H1 (cell line): ENCODE data around the gene MGAT5. TPM values are rescaled to one million over a fixed set of nuclear protein-coding genes. Genes with fewer than 3 reads are reported as not detected.

Experiments used
- CTCF ChIA-PET: fragments of 300-600 bp; sonication (Branson Sonifier 250); formaldehyde crosslinking; loops from one replicate; lab custom pipeline; 2021; ENCODE audit not compliant: partially characterized antibody; lab: Charles Lee
- POLR2A ChIA-PET: fragments of 300-600 bp; sonication (Branson Sonifier 250); formaldehyde crosslinking; loops from one replicate; lab custom pipeline; 2021; ENCODE audit warnings: inconsistent platforms; ENCODE audit not compliant: partially characterized antibody; lab: Charles Lee
- DNase-seq, 2 experiments: peaks; one replicate each; pipeline versions ENCODE4 v3.0.0 to v3.0.0-alpha.2; 2010 to 2022; ENCODE audit warnings: low spot score in 2 of 2, low read depth in 1 of 2, mixed read lengths in 1 of 2
- FAIRE-seq: peaks from 2 replicates; lab custom pipeline; 2011; peaks lifted over from hg19 to GRCh38; lab: Jason Lieb, UNC
- H2AFZ ChIP-seq: 2 replicates; pipeline ENCODE4 v1.8.1; 2012; ENCODE audit warnings: low read length, inconsistent platforms
- H2AK5ac ChIP-seq: 2 replicates; pipeline ENCODE4 v1.6.1; 2013; ENCODE audit warnings: low read depth, low read length
- H2BK120ac ChIP-seq: replicated peaks from 2 replicates; pipeline ENCODE3; 2013; ENCODE audit warnings: low read depth, low read length, inconsistent platforms
- H2BK12ac ChIP-seq: 2 replicates; pipeline ENCODE4 v1.6.1; 2013; ENCODE audit warnings: low read depth, low read length
- H2BK15ac ChIP-seq: 2 replicates; pipeline ENCODE4 v1.6.1; 2013; ENCODE audit warnings: low read length
- H2BK20ac ChIP-seq: 2 replicates; pipeline ENCODE4 v1.6.1; 2013; ENCODE audit warnings: low read length
- H2BK5ac ChIP-seq: 2 replicates; pipeline ENCODE4 v1.6.1; 2013; ENCODE audit warnings: low read depth, low read length
- H3K14ac ChIP-seq: 2 replicates; pipeline ENCODE4 v1.6.1; 2013; ENCODE audit warnings: inconsistent platforms; ENCODE audit not compliant: insufficient read length
- H3K18ac ChIP-seq: 2 replicates; pipeline ENCODE4 v1.6.1; 2013; ENCODE audit warnings: low read length; ENCODE audit errors: extremely low read depth
- H3K23ac ChIP-seq: 2 replicates; pipeline ENCODE4 v1.6.1; 2013; ENCODE audit warnings: inconsistent platforms; ENCODE audit not compliant: insufficient read length
- H3K23me2 ChIP-seq: 2 replicates; pipeline ENCODE4 v1.6.1; 2013; ENCODE audit warnings: low read depth, low read length
- H3K27ac ChIP-seq: 2 replicates; pipeline ENCODE4 v1.6.1; 2011; ENCODE audit warnings: low read depth, low read length, inconsistent platforms
- H3K27me3 ChIP-seq, 4 experiments: replicated peaks in 1 of 4; 1 replicate in 1 of 4; 2 replicates in 3 of 4; pipeline versions ENCODE4 v1.6.1 to v1.8.1; 2011 to 2013; ENCODE audit warnings: low read length in 3 of 4, mild to moderate bottlenecking in 3 of 4, inconsistent platforms in 2 of 4, mixed read lengths in 2 of 4, moderate library complexity in 1 of 4; ENCODE audit not compliant: control insufficient read depth in 3 of 4, insufficient read depth in 3 of 4; ENCODE audit errors: extremely low read depth in 1 of 4
- H3K36me3 ChIP-seq, 4 experiments: 2 replicates each; pipeline versions ENCODE4 v1.6.1 to v1.8.1; 2011 to 2013; ENCODE audit warnings: mild to moderate bottlenecking in 4 of 4, low read length in 3 of 4, moderate library complexity in 2 of 4, control low read depth in 1 of 4, inconsistent platforms in 1 of 4; ENCODE audit not compliant: insufficient read depth in 4 of 4, control insufficient read depth in 2 of 4
- H3K4ac ChIP-seq: replicated peaks from 2 replicates; pipeline ENCODE3; 2013; ENCODE audit warnings: low read length, low read depth, mixed read lengths, inconsistent platforms; ENCODE audit not compliant: insufficient read length
- H3K4me1 ChIP-seq, 4 experiments: replicated peaks in 1 of 4; 1 replicate in 1 of 4; 2 replicates in 3 of 4; pipeline versions ENCODE4 v1.6.1 to v1.8.1; 2011 to 2013; ENCODE audit warnings: low read length in 3 of 4, inconsistent platforms in 2 of 4, mixed read lengths in 1 of 4; ENCODE audit not compliant: insufficient read depth in 4 of 4, control insufficient read depth in 3 of 4
- H3K4me2 ChIP-seq, 2 experiments: 2 replicates each; pipeline versions ENCODE4 v1.6.1 to v1.8.1; 2011 to 2013; ENCODE audit warnings: low read depth in 2 of 2, low read length in 2 of 2, control low read depth in 1 of 2, inconsistent platforms in 1 of 2, mild to moderate bottlenecking in 1 of 2; ENCODE audit not compliant: insufficient read depth in 1 of 2
- H3K4me3 ChIP-seq, 4 experiments: fragments of 200-600, 300-600 bp in 1 of 4; sonication (generic), shearing (Covaris generic), sonication (Bioruptor Twin) in 1 of 4; 2 replicates each; pipeline versions ENCODE4 v1.5.1 to v1.8.1; 2011 to 2016; ENCODE audit warnings: low read length in 4 of 4, low read depth in 3 of 4, control low read depth in 2 of 4, inconsistent platforms in 2 of 4, mild to moderate bottlenecking in 2 of 4, mixed read lengths in 1 of 4, moderate library complexity in 1 of 4; ENCODE audit not compliant: insufficient read depth in 2 of 4; ENCODE audit errors: extremely low read depth in 1 of 4
- H3K56ac ChIP-seq: replicated peaks from 2 replicates; pipeline ENCODE3; 2013; ENCODE audit warnings: low read depth, mild to moderate bottlenecking, mixed read lengths, low read length, inconsistent platforms; ENCODE audit not compliant: insufficient read length
- H3K79me1 ChIP-seq: 2 replicates; pipeline ENCODE4 v1.6.1; 2013; ENCODE audit warnings: low read depth, low read length, control low read depth
- H3K79me2 ChIP-seq, 2 experiments: 2 replicates each; pipeline versions ENCODE4 v1.6.1 to v1.8.1; 2012 to 2013; ENCODE audit warnings: low read length in 2 of 2, mild to moderate bottlenecking in 2 of 2, inconsistent platforms in 1 of 2; ENCODE audit not compliant: insufficient read depth in 2 of 2, control insufficient read depth in 1 of 2
- H3K9ac ChIP-seq, 4 experiments: replicated peaks in 1 of 4; 1 replicate in 1 of 4; 2 replicates in 3 of 4; pipeline versions ENCODE4 v1.6.1 to v1.8.1; 2011 to 2013; ENCODE audit warnings: low read depth in 3 of 4, low read length in 3 of 4, control low read depth in 2 of 4, mild to moderate bottlenecking in 2 of 4, moderate library complexity in 2 of 4, inconsistent platforms in 1 of 4; ENCODE audit errors: extremely low read depth in 1 of 4
- H3K9me3 ChIP-seq, 2 experiments: 2 replicates each; pipeline versions ENCODE4 v1.6.1 to v1.8.1; 2012 to 2013; ENCODE audit warnings: mild to moderate bottlenecking in 2 of 2, moderate library complexity in 2 of 2, control low read depth in 1 of 2, inconsistent platforms in 1 of 2, low read depth in 1 of 2, low read length in 1 of 2, mixed read lengths in 1 of 2; ENCODE audit not compliant: insufficient read depth in 2 of 2
- H4K20me1 ChIP-seq, 2 experiments: replicated peaks in 1 of 2; 2 replicates each; pipeline versions ENCODE3 to v1.8.1; 2011 to 2013; ENCODE audit warnings: inconsistent platforms in 2 of 2, low read length in 2 of 2, mild to moderate bottlenecking in 1 of 2; ENCODE audit not compliant: insufficient read depth in 2 of 2, control insufficient read depth in 1 of 2
- H4K5ac ChIP-seq: 2 replicates; pipeline ENCODE4 v1.6.1; 2013; ENCODE audit warnings: low read length, low read depth, mixed read lengths, inconsistent platforms; ENCODE audit not compliant: insufficient read length
- H4K8ac ChIP-seq: 2 replicates; pipeline ENCODE4 v1.8.0; 2013; ENCODE audit warnings: mild to moderate bottlenecking, moderate library complexity, low read length, inconsistent platforms; ENCODE audit not compliant: insufficient read depth; ENCODE audit errors: extremely low read depth
- H4K91ac ChIP-seq: replicated peaks from 2 replicates; pipeline ENCODE3; 2013; ENCODE audit warnings: low read length, mixed read lengths, inconsistent platforms; ENCODE audit not compliant: insufficient read length
- BRCA1 ChIP-seq: IDR thresholded peaks from 2 replicates; pipeline ENCODE4 v1.6.1; 2012; ENCODE audit warnings: low read depth, low read length, improper control_type of control experiment
- CEBPB ChIP-seq: IDR thresholded peaks from 2 replicates; pipeline ENCODE4 v1.6.1; 2012; ENCODE audit warnings: low read depth, low read length
- GTF2F1 ChIP-seq: IDR thresholded peaks from 2 replicates; pipeline ENCODE4 v1.6.1; 2012; ENCODE audit warnings: low read depth, low read length, improper control_type of control experiment, borderline replicate concordance
- KDM5A ChIP-seq: fragments of 200-600 bp; IDR thresholded peaks from 2 replicates; pipeline ENCODE4 v1.7.1; 2012; ENCODE audit warnings: mild to moderate bottlenecking, low read length, inconsistent platforms, mixed read lengths
- MAFK ChIP-seq: IDR thresholded peaks from 2 replicates; pipeline ENCODE4 v1.6.1; 2012; ENCODE audit warnings: low read depth, mild to moderate bottlenecking, improper control_type of control experiment, low read length
- RNF2 ChIP-seq: fragments of 200-900, 300-1000 bp; sonication (generic); IDR thresholded peaks from 2 replicates; pipeline ENCODE4 v1.7.1; 2016; ENCODE audit warnings: borderline replicate concordance, low read depth, mild to moderate bottlenecking, antibody characterized with exemption, low read length; ENCODE audit not compliant: poor library complexity, severe bottlenecking; ENCODE audit errors: missing control alignments
- SAP30 ChIP-seq: fragments of 300-600 bp; sonication (generic); IDR thresholded peaks from 2 replicates; pipeline ENCODE4 v1.7.1; 2012; ENCODE audit warnings: low read length, moderate library complexity, mild to moderate bottlenecking, inconsistent platforms; ENCODE audit not compliant: insufficient read depth, insufficient replicate concordance
- SIX5 ChIP-seq: IDR thresholded peaks from 2 replicates; pipeline ENCODE4 v1.6.1; 2011; ENCODE audit warnings: mild to moderate bottlenecking, low read depth, low read length
- TEAD4 ChIP-seq: IDR thresholded peaks from 2 replicates; pipeline ENCODE4 v1.6.1; 2012; ENCODE audit warnings: low read depth, low read length, inconsistent platforms, mixed read lengths
- WGBS, 2 experiments: shearing (Covaris generic) in 1 of 2; methylation state at CpG; one replicate each; pipeline versions ENCODE4 v1.1.6 to v1.1.7; 2013 to 2015; ENCODE audit warnings: low lambda C conversion rate in 2 of 2, mixed read lengths in 2 of 2, inconsistent platforms in 1 of 2, low coverage in 1 of 2, missing lambda C conversion rate in 1 of 2; ENCODE audit not compliant: insufficient replicate concordance in 2 of 2, insufficient coverage in 1 of 2, insufficient read length in 1 of 2; ENCODE audit errors: extremely low coverage in 1 of 2, missing lambda C conversion rate in 1 of 2; 5-methylcytosine and 5-hydroxymethylcytosine counted together
- polyA plus RNA-seq, 7 experiments: library from polyadenylated mRNA; depleted of rRNA in 3 of 7; stranded (reverse) in 5 of 7; unstranded in 2 of 7; fragments of >200 nt in 5 of 7; fragments of 200-250 nt in 2 of 7; gene quantifications; 1 replicate in 5 of 7; 2 replicates in 1 of 7; 4 replicates in 1 of 7; pipeline versions ENCODE4 v1.2.1 to v1.2.3, GENCODE V29; 2011 to 2013; ENCODE audit warnings: missing spikeins in 2 of 7, mixed read lengths in 2 of 7
- total RNA-seq: library from RNA; stranded (reverse); fragmentation: NEBNext Ultra II Directional; extraction: Animal tissue kit (Norgen Biotek cat#: 25700); gene quantifications from 2 replicates; pipeline ENCODE4 v1.2.1, GENCODE V29; 2021

The MGAT5 gene
- total and polyA plus RNA-seq, 2 of the 8 experiments (the other 6 are each of a cell fraction or from before 2014, with no cell fraction given) = 11.2 to 49.2 TPM

DNA sequence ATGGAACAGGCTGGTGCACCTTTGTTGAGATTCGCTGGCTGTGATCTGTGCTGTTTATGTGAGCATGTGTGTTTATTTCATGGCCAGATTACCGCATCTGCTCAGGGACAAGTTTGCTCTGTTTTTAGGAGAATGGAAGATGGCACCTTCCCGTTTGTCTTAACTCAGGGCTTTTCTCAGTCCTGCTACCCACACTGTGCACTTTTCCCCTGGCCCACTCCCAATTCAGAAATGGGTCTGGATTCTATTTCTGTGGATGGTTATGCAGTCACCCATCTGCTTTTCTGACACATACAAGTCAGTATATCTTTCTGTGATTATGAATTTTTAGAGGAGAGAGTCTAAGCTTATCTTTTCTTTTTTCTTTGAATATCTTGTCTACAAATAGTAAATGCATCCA lies 15.4 kb downstream of the MGAT5 start:
- Histone ChIP-seq H3K79me2 (peaks cover 0 to 4% of the 10 kb centered on the region in 2 experiments; a peak in 2 of 4 replicates), H3K4me2 (no peak overlapping the region), H2AK5ac (no peak overlapping the region), H3K27ac (no peak overlapping the region), H3K36me3 (peaks cover 0 to 6% (median 0%) of the 10 kb centered on the region in 4 experiments; a peak in 1 of 8 replicates), H3K56ac (no peak overlapping the region), H2BK5ac (no peak overlapping the region), H3K9me3 (no peaks in the 10 kb centered on the region), H2BK12ac (no peak overlapping the region), H2BK20ac (no peak overlapping the region), H4K91ac (no peak overlapping the region), H3K79me1 (no peaks in the 10 kb centered on the region), H2BK15ac (no peak overlapping the region), H3K9ac (no peak overlapping the region), H3K18ac (no peak overlapping the region), H4K5ac (no peak overlapping the region), H3K23me2 (no peaks in the 10 kb centered on the region), H4K8ac (no peak overlapping the region), H3K4me3 (no peak overlapping the region), H4K20me1 (peaks cover 5 to 10% of the 10 kb centered on the region in 2 experiments), H3K23ac (no peak overlapping the region), H3K4ac (no peak overlapping the region), H2AFZ (no peak overlapping the region), H3K4me1 (no peaks in the 10 kb centered on the region), H2BK120ac (no peak overlapping the region), H3K14ac (no peak overlapping the region), H3K27me3 (no peaks in the 10 kb centered on the region)
- WGBS, 2 experiments = 89% methylated on average over 3 of the region's 3 CpGs; no CpG with 5 or more reads in 1 of the 2 experiments
- CTCF ChIA-PET = interaction anchor here (0.6 to 2.6 kb wide), 4 partner anchors 8 to 382 kb away, joined by 3 to 11 read pairs (median 6); no protein-coding TSS in a partner anchor
- FAIRE-seq = no peak
- no peak for DNase-seq
- POLR2A ChIA-PET = no interaction called here
- TF ChIP-seq SAP30 (no peak), CEBPB (no peak), KDM5A (no peak), RNF2 (no peak), TEAD4 (no peak), MAFK (no peak), BRCA1 (no peak), GTF2F1 (no peak), SIX5 (no peak)
